Lower leg skin (tissue), 3 donors: ENCODE results near the gene FOXF1.

ENCODE experiments used
- CTCF ChIP-seq, 3 donors: fragments of 450-650 bp; IDR thresholded peaks; one replicate each; pipeline ENCODE4 v1.5.1; 2016; ENCODE audit warnings: antibody characterized with exemption in 3 of 3, mild to moderate bottlenecking in 3 of 3, moderate library complexity in 2 of 3
- POLR2A ChIP-seq, 2 donors: fragments of 450-650 bp; IDR thresholded peaks; one replicate each; pipeline ENCODE4 v1.6.1; 2016 to 2017; ENCODE audit warnings: antibody characterized with exemption in 2 of 2, mild to moderate bottlenecking in 1 of 2, moderate library complexity in 1 of 2

- TF ChIP-seq CTCF (IDR thresholded peaks at IDR 0.05) (no peak), POLR2A (IDR thresholded peaks at IDR 0.05) (no peak)
Measured at GRCh38 chr16:86512301-86512859, 2.1 kb downstream of the FOXF1 start.
